ENCODE data around the gene KLHL41.
"Not testable (repeated sequence)": the region's sequence is repeated elsewhere in the genome, so short reads cannot be mapped to it uniquely, and the experiment has no call there.

The KLHL41 gene

GRCh38 chr2:169509955-169510354, 453 bp downstream of the KLHL41 start:
- no peak overlapping the region for H3K27ac ChIP-seq

DNA sequence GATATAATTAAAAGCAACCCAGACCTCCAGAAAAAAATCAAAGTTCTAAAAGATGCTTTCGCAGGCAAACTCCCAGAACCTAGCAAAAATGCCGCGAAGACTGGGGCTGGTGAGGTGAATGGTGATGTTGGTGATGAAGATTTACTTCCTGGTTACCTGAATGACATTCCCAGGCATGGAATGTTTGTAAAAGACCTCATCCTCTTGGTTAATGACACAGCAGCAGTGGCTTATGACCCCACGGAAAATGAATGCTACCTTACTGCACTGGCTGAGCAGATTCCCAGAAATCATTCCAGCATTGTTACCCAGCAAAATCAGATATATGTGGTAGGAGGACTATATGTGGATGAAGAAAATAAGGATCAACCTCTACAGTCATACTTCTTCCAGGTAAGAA, 994 bp downstream of the KLHL41 start:
- no peak for TF ChIP-seq ZFX (IDR thresholded peaks at IDR 0.05)
- TF ChIP-seq, protein P1, sequence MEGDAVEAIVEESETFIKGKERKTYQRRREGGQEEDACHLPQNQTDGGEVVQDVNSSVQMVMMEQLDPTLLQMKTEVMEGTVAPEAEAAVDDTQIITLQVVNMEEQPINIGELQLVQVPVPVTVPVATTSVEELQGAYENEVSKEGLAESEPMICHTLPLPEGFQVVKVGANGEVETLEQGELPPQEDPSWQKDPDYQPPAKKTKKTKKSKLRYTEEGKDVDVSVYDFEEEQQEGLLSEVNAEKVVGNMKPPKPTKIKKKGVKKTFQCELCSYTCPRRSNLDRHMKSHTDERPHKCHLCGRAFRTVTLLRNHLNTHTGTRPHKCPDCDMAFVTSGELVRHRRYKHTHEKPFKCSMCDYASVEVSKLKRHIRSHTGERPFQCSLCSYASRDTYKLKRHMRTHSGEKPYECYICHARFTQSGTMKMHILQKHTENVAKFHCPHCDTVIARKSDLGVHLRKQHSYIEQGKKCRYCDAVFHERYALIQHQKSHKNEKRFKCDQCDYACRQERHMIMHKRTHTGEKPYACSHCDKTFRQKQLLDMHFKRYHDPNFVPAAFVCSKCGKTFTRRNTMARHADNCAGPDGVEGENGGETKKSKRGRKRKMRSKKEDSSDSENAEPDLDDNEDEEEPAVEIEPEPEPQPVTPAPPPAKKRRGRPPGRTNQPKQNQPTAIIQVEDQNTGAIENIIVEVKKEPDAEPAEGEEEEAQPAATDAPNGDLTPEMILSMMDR (conservative IDR thresholded peaks at IDR 0.05): no peak
- no peak overlapping the region for H3K27ac ChIP-seq

More at GRCh38 chr2:169509955-169510354, 453 bp downstream of the KLHL41 start:
- TF ChIP-seq, protein P1 (conservative IDR thresholded peaks at IDR 0.05): no peak
- TF ChIP-seq ZFX (IDR thresholded peaks at IDR 0.05): no peak

- TF ChIP-seq, protein P1 (conservative IDR thresholded peaks at IDR 0.05): no peak
- no peak for TF ChIP-seq ZFX (IDR thresholded peaks at IDR 0.05)
These were observed 2.3 kb downstream of the KLHL41 start for GRCh38 chr2:169511818-169512217.

DNA sequence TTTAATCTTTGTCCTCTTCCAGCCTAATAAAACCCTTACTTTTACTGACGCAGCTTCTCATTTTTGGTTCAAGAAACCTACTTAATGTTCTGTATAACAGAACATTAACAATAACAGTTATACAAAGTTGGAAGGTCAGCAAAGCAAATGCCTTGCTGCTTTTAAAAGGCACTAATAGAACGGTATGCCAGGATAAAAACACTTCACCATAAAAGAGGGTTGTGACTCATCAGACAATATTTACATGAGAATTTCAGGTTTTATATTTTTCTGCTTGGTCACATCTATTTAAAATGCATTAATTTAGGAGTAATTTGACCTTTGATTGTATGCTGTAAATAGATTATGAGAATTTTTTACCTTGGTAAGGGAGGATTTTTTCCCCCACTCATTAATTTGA, 3.0 kb downstream of the KLHL41 start:
- no peak overlapping the region for H3K27ac ChIP-seq
- no peak for TF ChIP-seq ZFX (IDR thresholded peaks at IDR 0.05)
- TF ChIP-seq, protein P1 (conservative IDR thresholded peaks at IDR 0.05): no peak

More at GRCh38 chr2:169511818-169512217, 2.3 kb downstream of the KLHL41 start:
- no peak overlapping the region for H3K27ac ChIP-seq

GRCh38 chr2:169513094-169513493, 3.6 kb downstream of the KLHL41 start:
- TF ChIP-seq ZFX (IDR thresholded peaks at IDR 0.05): no peak
- TF ChIP-seq, protein P1 (conservative IDR thresholded peaks at IDR 0.05): no peak
- H3K27ac ChIP-seq: no peak overlapping the region

DNA sequence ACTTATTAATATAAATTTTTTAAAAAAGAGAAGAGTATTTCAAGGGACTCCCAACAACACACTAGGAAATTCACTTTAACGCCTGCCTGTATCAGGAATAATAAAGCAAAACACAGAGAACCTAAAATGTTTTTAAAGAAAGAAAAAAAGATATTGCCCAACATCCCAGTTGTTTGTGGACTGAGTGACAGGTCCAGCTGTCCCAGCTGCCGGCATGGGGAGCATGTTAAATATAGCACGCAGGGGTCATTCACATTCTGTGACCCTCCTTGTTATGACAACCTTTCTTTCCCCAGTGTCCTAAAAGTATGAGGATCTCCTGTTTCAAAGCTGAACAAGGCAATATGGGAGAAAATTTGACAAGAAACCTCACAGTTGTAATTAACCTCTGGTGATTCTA, 4.4 kb downstream of the KLHL41 start:
- TF ChIP-seq ZFX (IDR thresholded peaks at IDR 0.05): no peak
- TF ChIP-seq, protein P1 (conservative IDR thresholded peaks at IDR 0.05): no peak
- no peak overlapping the region for H3K27ac ChIP-seq

GRCh38 chr2:169514758-169515157, 5.3 kb downstream of the KLHL41 start:
- H3K27ac ChIP-seq: not testable (repeated sequence)

GRCh38 chr2:169516488-169516995, 7.0 kb downstream of the KLHL41 start:
- not testable (repeated sequence) for H3K27ac ChIP-seq
